C4-2B (cell line): ENCODE results near the gene CEP85.
"Not testable (repeated sequence)": the region's sequence is repeated elsewhere in the genome, so short reads cannot be mapped to it uniquely, and the experiment has no call there.

ENCODE experiments used
- H3K27ac ChIP-seq: fragments of 450-650 bp; 2 replicates; pipeline ENCODE4 v1.5.1; 2017
- ZFX ChIP-seq: fragments of 450-650 bp; IDR thresholded peaks from 2 replicates; pipeline ENCODE4 v1.6.1; 2017
- TF ChIP-seq, protein P1 (sequence below): fragments of 450-650 bp; conservative IDR thresholded peaks from 2 replicates; pipeline ENCODE4 v1.5.1; 2017; ENCODE audit warnings: mild to moderate bottlenecking

CEP85 gene

GRCh38 chr1:26224606-26225005, 9.4 kb upstream of the CEP85 start:
- TF ChIP-seq, protein P1, sequence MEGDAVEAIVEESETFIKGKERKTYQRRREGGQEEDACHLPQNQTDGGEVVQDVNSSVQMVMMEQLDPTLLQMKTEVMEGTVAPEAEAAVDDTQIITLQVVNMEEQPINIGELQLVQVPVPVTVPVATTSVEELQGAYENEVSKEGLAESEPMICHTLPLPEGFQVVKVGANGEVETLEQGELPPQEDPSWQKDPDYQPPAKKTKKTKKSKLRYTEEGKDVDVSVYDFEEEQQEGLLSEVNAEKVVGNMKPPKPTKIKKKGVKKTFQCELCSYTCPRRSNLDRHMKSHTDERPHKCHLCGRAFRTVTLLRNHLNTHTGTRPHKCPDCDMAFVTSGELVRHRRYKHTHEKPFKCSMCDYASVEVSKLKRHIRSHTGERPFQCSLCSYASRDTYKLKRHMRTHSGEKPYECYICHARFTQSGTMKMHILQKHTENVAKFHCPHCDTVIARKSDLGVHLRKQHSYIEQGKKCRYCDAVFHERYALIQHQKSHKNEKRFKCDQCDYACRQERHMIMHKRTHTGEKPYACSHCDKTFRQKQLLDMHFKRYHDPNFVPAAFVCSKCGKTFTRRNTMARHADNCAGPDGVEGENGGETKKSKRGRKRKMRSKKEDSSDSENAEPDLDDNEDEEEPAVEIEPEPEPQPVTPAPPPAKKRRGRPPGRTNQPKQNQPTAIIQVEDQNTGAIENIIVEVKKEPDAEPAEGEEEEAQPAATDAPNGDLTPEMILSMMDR: no peak
- TF ChIP-seq ZFX: no peak
- H3K27ac ChIP-seq: no peak overlapping the region

DNA sequence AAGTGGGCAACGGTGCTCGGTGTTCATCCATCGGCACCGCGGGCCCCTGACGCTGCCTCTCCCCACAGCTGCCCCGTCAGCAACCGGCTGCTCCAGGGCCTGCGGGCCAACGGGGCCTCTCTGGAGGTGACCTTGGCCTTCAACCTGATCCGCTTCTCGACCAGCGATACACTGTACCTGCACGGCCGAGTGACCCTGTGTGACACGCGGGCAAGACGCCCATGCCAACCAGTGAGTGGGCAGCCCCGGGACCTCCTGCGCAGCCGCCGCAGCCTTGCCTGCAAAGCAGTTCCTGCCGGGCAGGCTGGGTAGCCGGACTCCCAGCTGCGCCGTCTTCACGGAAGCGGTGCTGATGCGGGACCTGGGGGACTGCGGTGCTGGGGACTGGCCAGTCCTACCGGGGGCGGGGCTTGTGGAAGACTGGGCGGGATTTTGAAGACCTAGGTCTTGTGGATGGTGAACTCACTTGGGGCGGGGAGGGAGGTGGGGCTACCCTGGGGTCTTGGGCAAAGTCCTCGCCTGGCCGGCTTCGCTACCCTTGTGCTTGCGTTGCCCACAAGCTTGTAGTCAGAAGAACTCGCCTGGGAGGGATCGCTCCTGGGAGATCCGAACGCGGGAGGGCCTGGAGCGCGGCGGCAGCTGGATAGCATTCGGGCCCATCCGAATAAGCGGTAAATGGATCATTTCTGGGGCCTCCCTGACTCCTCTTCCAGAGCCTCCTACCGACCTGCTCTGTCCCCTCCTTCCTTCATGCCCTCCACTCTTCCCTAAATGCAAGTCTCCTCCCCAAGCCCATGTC, 8.8 kb upstream of the CEP85 start:
- TF ChIP-seq ZFX: no peak
- TF ChIP-seq, protein P1: no peak
- no peak overlapping the region for H3K27ac ChIP-seq

- H3K27ac ChIP-seq: not testable (repeated sequence)
Observed at GRCh38 chr1:26230682-26231081, 3.3 kb upstream of the CEP85 start.

- H3K27ac ChIP-seq: peak overlapping the region; percentile 85
- TF ChIP-seq, protein P1: no peak
- no peak for TF ChIP-seq ZFX
Observed at GRCh38 chr1:26234644-26235370, 807 bp downstream of the CEP85 start.

DNA sequence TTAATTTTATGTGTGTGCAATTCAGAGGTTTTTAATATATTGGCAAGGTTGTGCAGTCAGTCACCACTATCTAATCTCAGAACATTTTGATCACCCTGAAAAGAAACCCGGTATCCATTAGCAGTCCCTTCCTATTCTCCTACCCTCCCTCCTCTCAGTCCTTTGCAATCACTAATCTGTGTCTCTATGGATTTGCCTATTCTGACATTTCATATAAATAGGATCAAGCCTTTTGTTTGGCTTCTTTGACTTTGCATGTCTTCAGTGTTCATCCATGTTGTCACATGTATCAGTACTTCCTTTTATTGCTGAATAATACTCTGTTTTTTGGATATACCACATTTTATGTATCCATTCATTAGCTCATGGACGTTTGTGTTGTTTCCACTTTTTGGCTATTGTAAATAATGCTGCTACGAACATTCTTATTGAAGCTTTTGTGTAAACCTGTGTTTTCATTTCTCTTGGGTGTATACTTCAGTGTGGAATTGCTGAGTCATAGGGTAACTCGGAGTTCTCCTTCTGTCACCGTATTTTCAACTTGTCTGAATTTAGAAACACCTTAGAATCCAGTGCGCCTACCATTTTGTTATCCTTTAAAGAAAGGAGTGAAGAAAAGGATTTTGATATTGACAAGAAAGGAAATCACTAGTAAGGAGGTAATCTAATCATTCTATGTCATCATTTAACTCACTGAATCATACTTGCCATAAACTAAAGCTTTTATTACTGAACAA, 3.4 kb downstream of the CEP85 start:
- TF ChIP-seq, protein P1: no peak
- TF ChIP-seq ZFX: no peak
- no peak overlapping the region for H3K27ac ChIP-seq

DNA sequence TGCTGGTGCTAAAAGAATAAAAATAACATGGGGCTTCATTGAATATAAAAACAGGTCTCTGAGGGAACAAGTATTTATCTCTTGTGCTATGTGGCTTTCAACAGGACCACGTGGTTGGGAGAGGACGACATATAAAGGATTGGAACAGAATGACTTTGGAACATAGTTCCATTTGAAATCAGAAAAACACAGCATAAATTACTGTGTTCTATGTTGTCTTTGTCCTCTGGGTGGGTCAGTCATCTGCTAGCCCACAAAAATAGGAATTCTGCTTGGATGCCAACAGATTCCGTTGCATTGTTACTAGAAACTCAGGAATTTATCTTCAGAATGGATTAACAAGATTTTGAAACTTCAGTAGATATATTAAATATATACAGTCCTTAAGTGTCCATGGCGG, 5.9 kb downstream of the CEP85 start:
- TF ChIP-seq, protein P1: no peak
- TF ChIP-seq ZFX: no peak
- no peak overlapping the region for H3K27ac ChIP-seq

DNA sequence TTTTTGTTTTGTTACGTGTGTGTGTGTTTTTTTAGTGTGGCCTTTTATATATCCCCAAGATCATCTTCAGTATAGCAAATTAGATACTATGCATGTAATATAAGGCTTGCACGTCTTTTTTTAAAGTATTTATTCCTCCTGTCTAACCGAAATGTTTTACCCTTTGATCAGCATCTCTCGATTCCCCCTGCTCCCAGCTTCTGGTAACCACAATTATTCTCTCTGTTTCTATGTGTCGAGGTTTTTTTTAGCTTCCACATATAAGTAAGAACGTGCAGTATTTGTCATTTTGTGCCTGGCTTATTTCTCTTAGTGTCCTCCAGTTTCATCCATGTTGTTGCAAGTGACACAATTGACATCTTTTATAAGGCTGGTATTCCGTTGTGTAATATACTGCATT, 18.7 kb downstream of the CEP85 start:
- TF ChIP-seq, protein P1: no peak
- no peak for TF ChIP-seq ZFX
- H3K27ac ChIP-seq: no peak overlapping the region
